ENCODE measurements around the gene STOX2.

GRCh38 chr4:183986971-183987946 is 82.2 kb downstream of the STOX2 start:
- no peak for TF ChIP-seq CTCF (IDR thresholded peaks at IDR 0.05; ENCODE audit: poor library complexity, severe bottlenecking)
- peak; percentile 10 for TF ChIP-seq RAD21 (conservative IDR thresholded peaks at IDR 0.05)

All from neural cell (in vitro differentiated cells).